Measurements from ENCODE around the gene LAMA5.

LAMA5 gene

GRCh38 chr20:62323980-62324906 is 42.9 kb downstream of the LAMA5 start:
- DNase-seq, result no peak

GRCh38 chr20:62323146-62323979 is 43.7 kb downstream of the LAMA5 start:
- DNase-seq, result no peak

- no peak for DNase-seq
Measured at GRCh38 chr20:62322492-62323041, 44.5 kb downstream of the LAMA5 start.

GRCh38 chr20:62321975-62322374 is 45.1 kb downstream of the LAMA5 start:
- DNase-seq, result no peak

- no peak for DNase-seq
Measured at GRCh38 chr20:62321521-62321948, 45.6 kb downstream of the LAMA5 start.

GRCh38 chr20:62320581-62321354 is 46.3 kb downstream of the LAMA5 start:
- no peak for DNase-seq

GRCh38 chr20:62319346-62319909 is 47.7 kb downstream of the LAMA5 start:
- no peak for DNase-seq

- no peak for DNase-seq
Measured at GRCh38 chr20:62318400-62319345, 48.4 kb downstream of the LAMA5 start.

- no peak for DNase-seq
Measured at GRCh38 chr20:62317167-62317655, 49.9 kb downstream of the LAMA5 start.

- DNase-seq, result no peak
Measured at GRCh38 chr20:62316331-62317166, 50.6 kb downstream of the LAMA5 start.

GRCh38 chr20:62315773-62316172 is 51.3 kb downstream of the LAMA5 start:
- DNase-seq, result no peak

GRCh38 chr20:62314711-62315302 is 52.3 kb downstream of the LAMA5 start:
- no peak for DNase-seq

- no peak for DNase-seq
Measured at GRCh38 chr20:62314339-62314638, 52.8 kb downstream of the LAMA5 start.

- DNase-seq, result no peak
Measured at GRCh38 chr20:62313460-62314338, 53.4 kb downstream of the LAMA5 start.

GRCh38 chr20:62313021-62313420 is 54.1 kb downstream of the LAMA5 start:
- DNase-seq, result no peak

GRCh38 chr20:62312662-62312977 is 54.5 kb downstream of the LAMA5 start:
- no peak for DNase-seq

GRCh38 chr20:62311832-62312661 is 55.1 kb downstream of the LAMA5 start:
- no peak for DNase-seq

GRCh38 chr20:62311150-62311549 is 56.0 kb downstream of the LAMA5 start:
- no peak for DNase-seq
